ENCODE data around the gene HEMGN. TPM values are rescaled to one million over a fixed set of nuclear protein-coding genes. Genes with fewer than 3 reads are reported as not detected.

HEMGN gene
- total and polyA plus RNA-seq, 2 of the 8 experiments (the other 6 are each of a cell fraction or from before 2014, with no cell fraction given) = not detected

GRCh38 chr9:97891736-97892135 is 46.2 kb downstream of the HEMGN start:
- Histone ChIP-seq H3K23me2 (ENCODE audit: low read depth, low read length) (no peaks in the 10 kb centered on the region), H4K20me1 (replicated peaks in 1 of 2; ENCODE audit: control insufficient read depth in 1 of 2, insufficient read depth in 2 of 2, low read length in 2 of 2) (no peaks in the 10 kb centered on the region), H3K23ac (ENCODE audit: insufficient read length) (no peak overlapping the region), H3K9ac (replicated peaks in 1 of 4; ENCODE audit: extremely low read depth in 1 of 4, low read depth in 3 of 4, low read length in 3 of 4) (no peak overlapping the region), H2BK120ac (replicated peaks; ENCODE audit: low read depth, low read length) (no peak overlapping the region), H3K79me2 (ENCODE audit: control insufficient read depth in 1 of 2, insufficient read depth in 2 of 2, low read length in 2 of 2) (no peaks in the 10 kb centered on the region), H3K27ac (ENCODE audit: low read depth, low read length) (no peak overlapping the region), H3K9me3 (ENCODE audit: insufficient read depth in 2 of 2, low read depth in 1 of 2, low read length in 1 of 2) (no peaks in the 10 kb centered on the region), H2BK5ac (ENCODE audit: low read depth, low read length) (no peak overlapping the region), H4K5ac (ENCODE audit: insufficient read length, low read depth, low read length) (no peak overlapping the region), H3K18ac (ENCODE audit: extremely low read depth, low read length) (no peak overlapping the region), H3K79me1 (ENCODE audit: low read depth, low read length) (no peaks in the 10 kb centered on the region), H2BK15ac (ENCODE audit: low read length) (no peak overlapping the region), H3K4me3 (ENCODE audit: extremely low read depth in 1 of 4, insufficient read depth in 2 of 4, low read depth in 3 of 4, low read length in 4 of 4) (no peak overlapping the region), H3K4ac (replicated peaks; ENCODE audit: insufficient read length, low read depth, low read length) (no peak overlapping the region), H2BK12ac (ENCODE audit: low read depth, low read length) (no peak overlapping the region), H3K4me2 (ENCODE audit: insufficient read depth in 1 of 2, low read depth in 2 of 2, low read length in 2 of 2) (no peak overlapping the region), H3K56ac (replicated peaks; ENCODE audit: insufficient read length, low read depth, low read length) (no peak overlapping the region), H3K4me1 (replicated peaks in 1 of 4; ENCODE audit: control insufficient read depth in 3 of 4, insufficient read depth in 4 of 4, low read length in 3 of 4) (peaks cover 0 to 7% (median 0%) of the 10 kb centered on the region in 4 experiments; a peak in 2 of 7 replicates), H2BK20ac (ENCODE audit: low read length) (no peak overlapping the region), H2AK5ac (ENCODE audit: low read depth, low read length) (no peak overlapping the region), H2AFZ (ENCODE audit: low read length) (no peak overlapping the region), H4K8ac (ENCODE audit: extremely low read depth, insufficient read depth, low read length) (no peak overlapping the region), H3K14ac (ENCODE audit: insufficient read length) (no peak overlapping the region), H3K27me3 (replicated peaks in 1 of 4; ENCODE audit: control insufficient read depth in 3 of 4, extremely low read depth in 1 of 4, insufficient read depth in 3 of 4, low read length in 3 of 4) (peaks cover 0 to 3% (median under 1%) of the 10 kb centered on the region in 4 experiments; a peak in 3 of 7 replicates), H4K91ac (replicated peaks; ENCODE audit: insufficient read length, low read length) (no peak overlapping the region), H3K36me3 (ENCODE audit: control insufficient read depth in 2 of 4, insufficient read depth in 4 of 4, low read length in 3 of 4) (no peaks in the 10 kb centered on the region)
- ChIA-PET POLR2A (ENCODE audit: partially characterized antibody) (interaction anchor here (1.5 kb wide), 1 partner anchor 18 kb away, joined by 3 read pairs; no protein-coding TSS in a partner anchor), CTCF (ENCODE audit: partially characterized antibody) (interaction anchor here (0.6 to 7.2 kb wide), 9 partner anchors 9 to 625 kb away, joined by 3 to 110 read pairs (median 13); no protein-coding TSS in a partner anchor)
- 91% methylated on average over 5 of the region's 5 CpGs; no CpG with 5 or more reads in 1 of the 2 experiments for WGBS, 2 experiments (ENCODE audit: extremely low coverage in 1 of 2, insufficient coverage in 1 of 2, insufficient read length in 1 of 2, insufficient replicate concordance in 2 of 2, low coverage in 1 of 2, low lambda C conversion rate in 2 of 2, missing lambda C conversion rate in 1 of 2)
- no peak for DNase-seq (ENCODE audit: low read depth in 1 of 2, low spot score in 2 of 2)
- FAIRE-seq = no peak
- no peak for TF ChIP-seq RFX5 (IDR thresholded peaks at IDR 0.05; ENCODE audit: borderline replicate concordance, low read depth, low read length)
- no peak for TF ChIP-seq SIRT6 (IDR thresholded peaks at IDR 0.05; ENCODE audit: low read length)
- TF ChIP-seq YY1 (IDR thresholded peaks at IDR 0.05; ENCODE audit: low read depth, low read length) = no peak
- TF ChIP-seq KDM5A (IDR thresholded peaks at IDR 0.05; ENCODE audit: low read length) = no peak
- TF ChIP-seq TAF1 (IDR thresholded peaks at IDR 0.05; ENCODE audit: low read depth, low read length) = no peak
- TF ChIP-seq SP1 (IDR thresholded peaks at IDR 0.05; ENCODE audit: low read depth, low read length) = no peak
- TF ChIP-seq SIN3A (conservative IDR thresholded peaks at IDR 0.05 in 1 of 2, IDR thresholded peaks at IDR 0.05 in 1 of 2; ENCODE audit: low read depth in 1 of 2, low read length in 2 of 2) = no peak
- no peak for TF ChIP-seq SAP30 (IDR thresholded peaks at IDR 0.05; ENCODE audit: insufficient read depth, insufficient replicate concordance, low read length)
- TF ChIP-seq JUND (IDR thresholded peaks at IDR 0.05; ENCODE audit: low read length) = no peak
